HTR-8/SVneo (cell line): ENCODE data around the gene OSBPL5.

Experiments
- DNase-seq: peaks from one replicate; pipeline ENCODE4 v3.0.0; 2011; ENCODE audit warnings: low spot score, mixed read lengths; ENCODE audit not compliant: insufficient read length
- FAIRE-seq: peaks from 2 replicates; lab custom pipeline; 2011; peaks lifted over from hg19 to GRCh38; lab: Jason Lieb, UNC

Gene OSBPL5

DNA sequence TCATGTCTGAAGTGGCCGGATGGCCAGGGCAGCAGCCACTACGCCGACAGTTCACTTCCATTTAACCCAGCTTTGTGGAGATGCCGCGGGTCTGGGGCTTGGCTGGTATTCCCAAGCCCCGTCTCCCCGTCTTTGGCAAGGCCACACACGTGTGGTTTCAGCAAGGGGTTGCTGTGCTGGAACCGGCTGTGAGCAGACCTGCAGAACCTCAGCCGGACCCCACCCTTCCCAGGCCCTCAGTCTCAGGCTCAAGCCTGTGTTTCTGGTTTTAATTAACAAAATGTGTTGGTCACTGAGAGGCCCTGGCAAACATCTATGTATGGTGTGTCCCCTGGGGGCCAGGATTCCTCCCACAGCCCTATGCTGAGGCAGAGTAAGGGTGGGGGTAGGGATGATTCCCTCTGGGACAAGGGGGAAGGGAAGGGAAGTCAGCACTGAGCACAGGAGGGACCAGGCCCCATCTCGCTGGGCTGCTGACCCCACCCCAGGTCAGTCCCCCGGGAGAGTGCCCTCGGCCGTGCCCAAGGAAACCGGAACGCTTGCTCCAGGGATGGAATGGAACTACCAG lies 9.3 kb downstream of the OSBPL5 start:
- DNase-seq (no peak), FAIRE-seq (no peak)

DNA sequence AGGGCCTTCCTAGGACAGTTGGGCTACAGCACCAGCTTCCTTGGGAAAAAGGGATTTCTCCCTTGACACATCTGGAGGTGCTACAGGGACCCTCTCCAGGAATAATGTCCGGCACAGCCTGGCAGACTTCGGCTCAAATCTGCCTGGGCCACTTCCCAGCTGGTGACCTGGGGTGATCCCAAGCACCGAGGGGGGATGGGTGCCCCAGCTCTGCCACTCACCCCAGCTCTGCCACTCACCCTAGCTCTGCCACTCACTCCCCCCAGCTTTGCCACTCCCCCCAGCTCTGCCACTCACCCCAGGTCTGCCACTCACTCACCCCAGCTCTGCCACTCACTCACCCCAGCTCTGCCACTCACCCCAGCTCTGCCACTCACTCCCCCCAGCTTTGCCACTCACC lies 9.9 kb downstream of the OSBPL5 start:
- FAIRE-seq, result no peak
- no peak for DNase-seq

DNA sequence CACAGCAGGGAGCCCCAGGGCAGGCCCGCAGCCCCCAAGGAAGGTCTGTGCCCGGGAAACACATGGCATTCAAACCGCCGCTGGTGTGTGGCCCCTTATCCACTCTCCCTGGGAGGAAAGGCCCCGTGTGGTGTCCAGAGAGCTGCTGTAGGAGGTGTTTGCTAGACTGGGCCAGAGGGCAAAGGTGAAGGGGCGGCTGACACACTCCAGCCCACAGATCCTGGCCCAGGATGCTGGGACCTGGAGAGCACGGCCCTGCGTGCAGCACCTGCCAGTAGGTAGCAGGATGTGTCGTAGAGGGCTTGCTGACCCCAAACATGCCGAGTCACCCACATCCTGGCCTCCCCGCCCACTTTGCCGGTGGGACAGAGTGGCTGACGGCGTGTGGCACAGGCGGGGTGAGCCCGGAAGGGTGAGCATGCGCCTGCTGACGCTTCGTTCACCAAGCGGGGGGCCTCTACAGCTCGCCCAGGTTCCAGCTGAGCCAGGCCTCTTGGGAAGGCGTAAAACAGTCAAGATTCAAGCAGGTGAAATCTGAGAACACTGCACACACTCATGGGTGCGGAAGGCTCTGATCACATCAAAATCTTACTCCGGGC lies 11.0 kb downstream of the OSBPL5 start:
- no peak for DNase-seq
- FAIRE-seq, result no peak

DNA sequence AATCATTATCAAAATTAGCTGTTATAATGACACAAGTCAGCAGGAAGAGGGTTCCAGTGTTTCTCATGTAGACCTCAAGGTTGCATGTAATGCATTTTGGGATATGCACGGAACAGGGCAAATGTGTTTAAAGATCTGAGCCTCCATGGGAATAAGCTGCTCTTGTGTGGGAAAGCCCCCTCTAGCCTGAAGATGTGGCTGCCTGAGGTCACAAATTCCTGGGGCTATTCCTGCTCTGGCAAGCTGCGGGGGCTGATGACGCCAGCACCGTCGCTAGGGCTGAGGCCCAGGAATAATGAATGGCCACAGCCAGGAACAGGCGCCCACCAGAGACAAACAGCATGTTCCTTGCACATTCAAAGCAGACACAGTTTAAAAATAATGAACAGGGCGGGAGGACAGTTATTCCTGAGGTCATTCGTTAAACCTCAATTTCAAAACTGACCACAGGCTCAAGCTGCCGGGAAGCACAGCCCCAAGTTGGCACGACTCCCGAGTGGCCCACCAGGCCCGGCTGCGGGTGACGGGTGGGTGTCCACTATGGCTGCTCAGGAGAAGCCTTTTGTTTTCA lies 11.7 kb downstream of the OSBPL5 start:
- FAIRE-seq, result no peak

DNA sequence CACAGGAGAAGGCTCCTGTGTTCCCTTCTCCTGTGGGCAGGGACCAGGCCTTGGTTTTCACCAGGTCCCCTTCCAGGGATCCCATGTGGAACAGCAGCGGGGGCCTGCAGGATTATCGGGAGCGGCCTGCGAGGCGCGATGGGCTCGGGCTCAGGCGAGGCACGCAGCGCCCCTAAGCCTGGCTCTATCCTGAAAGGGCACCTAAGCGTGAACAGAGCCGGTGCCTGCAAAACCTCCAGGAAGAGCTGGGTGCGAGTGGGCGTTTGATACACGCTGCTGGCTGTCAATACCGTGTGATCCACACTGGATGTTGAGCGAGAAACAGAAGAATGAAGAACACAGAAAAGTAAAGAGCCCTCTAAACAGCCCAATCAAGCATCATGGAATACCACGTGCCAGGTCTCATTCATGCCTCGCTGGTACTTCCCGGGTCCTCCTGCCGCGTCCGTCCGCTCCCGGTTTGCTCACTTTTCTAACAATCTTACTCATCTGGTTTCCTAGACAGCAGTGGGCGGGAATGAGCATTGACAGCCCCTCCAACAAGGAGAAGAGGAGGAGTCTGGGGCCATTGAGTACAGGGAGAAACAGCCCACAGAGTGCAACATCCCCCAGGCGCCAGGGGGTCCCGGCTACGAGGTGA lies 12.5 kb downstream of the OSBPL5 start:
- DNase-seq (no peak), FAIRE-seq (no peak)

More for the DNA sequence above, 11.7 kb downstream of the OSBPL5 start:
- DNase-seq, result no peak

DNA sequence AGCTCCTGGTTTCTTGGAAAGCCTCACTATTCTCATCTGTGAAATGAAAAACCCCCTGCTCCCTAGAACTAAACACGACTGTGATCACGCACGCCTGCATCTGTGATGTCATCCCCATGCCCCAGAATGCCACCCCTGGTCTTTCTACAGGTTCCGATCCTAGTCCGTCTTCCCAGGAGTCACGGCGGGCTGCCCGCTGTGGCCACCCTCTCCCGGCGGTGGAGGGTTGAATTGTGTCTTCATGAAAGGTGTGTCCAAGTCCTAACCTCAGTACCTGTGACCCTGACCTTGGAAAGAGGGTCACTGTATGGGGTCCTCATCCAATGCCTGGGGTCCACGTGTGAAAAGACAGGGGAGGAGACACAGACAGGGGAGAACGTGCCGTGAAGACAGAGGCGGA lies 14.4 kb downstream of the OSBPL5 start:
- DNase-seq, result no peak
- FAIRE-seq, result no peak

DNA sequence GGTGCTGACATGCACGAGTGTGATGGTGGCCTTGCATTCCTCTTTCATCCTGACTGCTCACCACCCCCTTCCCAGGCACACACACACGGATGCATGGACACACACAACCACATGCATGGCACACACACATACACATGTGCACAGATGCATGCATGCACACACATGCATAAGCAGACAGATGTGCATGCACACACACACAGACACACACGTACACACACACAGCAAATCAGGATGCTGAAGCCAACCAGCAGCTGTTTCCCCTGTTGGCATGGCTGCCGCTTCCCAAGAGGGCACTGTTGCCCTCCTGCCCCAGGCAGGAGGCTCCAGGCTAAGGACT lies 15.3 kb downstream of the OSBPL5 start:
- FAIRE-seq, result peak; percentile 88
- no peak for DNase-seq

DNA sequence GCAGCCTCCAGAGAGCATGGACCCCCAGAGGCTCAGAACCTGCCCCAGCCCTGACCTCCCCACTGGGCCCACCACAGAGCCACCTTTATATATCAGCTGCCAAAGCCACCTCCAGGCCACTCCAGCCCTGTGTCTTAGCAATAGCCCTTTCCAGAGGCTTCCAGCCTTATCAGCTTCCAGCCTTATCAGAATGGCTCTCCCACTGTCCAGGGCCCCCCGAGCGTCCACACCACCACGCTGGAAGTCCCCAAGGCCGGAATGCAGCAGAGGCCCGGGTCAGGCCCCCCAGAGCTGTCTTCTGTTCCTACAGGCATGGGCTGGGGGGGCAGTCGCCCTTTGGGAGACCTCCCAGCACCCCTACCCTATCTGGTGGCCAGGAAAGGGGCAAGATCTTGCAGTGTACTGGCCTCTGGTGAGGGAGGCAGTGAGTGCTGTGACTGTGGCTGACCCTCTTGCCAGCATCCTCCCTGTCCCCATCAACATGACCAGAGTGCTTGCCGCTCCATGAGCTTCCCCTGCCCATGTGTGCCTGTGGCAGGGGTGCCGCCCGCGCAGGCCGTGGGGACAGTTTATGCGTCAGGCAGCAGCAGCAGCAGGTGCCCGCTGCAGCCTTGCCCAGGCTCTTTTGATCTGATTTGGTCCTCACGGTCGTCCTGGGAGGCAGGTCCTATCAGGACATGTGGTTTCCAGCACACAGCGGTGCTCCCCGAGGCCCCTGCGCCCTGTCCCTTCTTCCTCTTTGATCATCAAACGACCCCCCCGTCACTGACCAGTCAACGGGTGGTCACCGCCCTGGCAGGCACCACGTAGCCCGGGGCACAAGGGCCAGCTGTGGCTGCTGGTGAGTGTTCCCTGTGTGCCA lies 15.9 kb downstream of the OSBPL5 start:
- DNase-seq (no peak), FAIRE-seq (no peak)

DNA sequence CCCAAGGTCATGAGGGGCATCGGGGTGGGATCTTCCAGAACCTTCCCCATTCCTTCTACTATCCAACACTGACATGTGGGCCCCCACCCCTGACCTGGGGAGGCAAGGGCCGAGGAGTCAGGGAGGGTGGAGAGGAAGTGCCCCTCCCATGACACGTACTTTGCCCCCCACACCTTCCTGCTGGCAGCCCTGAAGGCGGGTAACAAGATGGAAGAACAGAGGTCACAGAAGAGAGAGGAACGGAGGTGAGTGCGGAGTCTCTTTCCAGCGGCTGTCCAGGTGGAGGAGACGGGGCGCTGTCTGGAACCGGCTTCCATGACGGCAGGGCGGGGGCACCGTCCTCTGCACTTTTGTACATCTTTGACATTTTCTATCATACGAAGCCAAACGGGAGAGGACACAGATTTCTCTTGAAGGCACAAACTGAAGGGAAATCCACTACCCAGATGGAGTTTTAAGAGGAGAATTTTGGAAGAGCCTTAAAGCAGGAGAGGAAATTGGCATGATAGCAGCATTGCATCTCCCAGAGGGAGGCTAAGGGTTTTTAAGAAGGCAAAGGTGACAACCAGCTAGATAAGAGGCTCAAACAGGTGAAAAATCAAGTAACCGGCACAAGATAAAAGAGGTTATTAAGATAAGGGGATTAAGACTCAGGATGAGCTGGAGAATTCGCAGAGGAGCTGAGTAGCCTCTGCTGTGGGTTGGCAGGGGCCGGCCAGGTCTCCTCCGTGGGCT lies 16.7 kb downstream of the OSBPL5 start:
- FAIRE-seq, result no peak
- DNase-seq, result no peak

DNA sequence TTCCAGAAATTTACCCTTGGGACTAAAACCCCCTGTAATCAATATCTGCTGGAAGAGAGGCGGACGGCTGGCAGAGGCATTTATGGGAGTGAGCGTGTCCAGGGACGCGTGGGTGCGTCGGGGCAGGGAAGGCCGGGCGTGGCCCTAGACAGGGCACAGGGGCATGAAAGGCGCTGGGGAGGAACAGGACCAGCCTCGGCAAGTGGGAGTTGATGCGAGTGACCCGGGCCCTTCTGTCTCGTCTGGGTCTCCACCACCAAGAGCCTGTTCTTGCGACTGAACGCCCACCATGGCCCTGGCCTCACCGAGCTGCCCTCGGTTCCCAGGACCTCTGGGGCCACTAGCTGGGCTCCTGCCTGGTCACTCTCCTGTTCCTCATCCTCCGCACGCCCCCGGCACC lies 17.5 kb downstream of the OSBPL5 start:
- DNase-seq (no peak), FAIRE-seq (no peak)

DNA sequence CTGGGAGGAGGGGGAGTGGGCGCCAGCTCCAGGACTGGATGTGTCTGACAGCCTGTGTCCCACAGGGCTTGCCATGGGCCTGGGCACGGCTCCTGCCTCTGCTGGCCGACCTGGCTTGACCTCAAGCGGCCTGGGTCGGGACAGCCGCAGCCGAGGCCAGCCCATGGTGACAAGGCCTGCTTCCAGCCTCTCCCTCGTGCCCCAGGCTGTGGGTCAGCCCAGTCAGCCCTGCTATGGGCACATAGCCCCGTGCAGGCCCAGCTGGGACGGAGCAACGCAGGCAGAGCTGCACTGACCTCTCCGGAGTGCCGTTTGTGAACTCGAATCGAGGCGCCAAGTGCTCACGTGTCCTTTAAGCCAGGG lies 17.9 kb downstream of the OSBPL5 start:
- peak; percentile 63 for FAIRE-seq
- no peak for DNase-seq

DNA sequence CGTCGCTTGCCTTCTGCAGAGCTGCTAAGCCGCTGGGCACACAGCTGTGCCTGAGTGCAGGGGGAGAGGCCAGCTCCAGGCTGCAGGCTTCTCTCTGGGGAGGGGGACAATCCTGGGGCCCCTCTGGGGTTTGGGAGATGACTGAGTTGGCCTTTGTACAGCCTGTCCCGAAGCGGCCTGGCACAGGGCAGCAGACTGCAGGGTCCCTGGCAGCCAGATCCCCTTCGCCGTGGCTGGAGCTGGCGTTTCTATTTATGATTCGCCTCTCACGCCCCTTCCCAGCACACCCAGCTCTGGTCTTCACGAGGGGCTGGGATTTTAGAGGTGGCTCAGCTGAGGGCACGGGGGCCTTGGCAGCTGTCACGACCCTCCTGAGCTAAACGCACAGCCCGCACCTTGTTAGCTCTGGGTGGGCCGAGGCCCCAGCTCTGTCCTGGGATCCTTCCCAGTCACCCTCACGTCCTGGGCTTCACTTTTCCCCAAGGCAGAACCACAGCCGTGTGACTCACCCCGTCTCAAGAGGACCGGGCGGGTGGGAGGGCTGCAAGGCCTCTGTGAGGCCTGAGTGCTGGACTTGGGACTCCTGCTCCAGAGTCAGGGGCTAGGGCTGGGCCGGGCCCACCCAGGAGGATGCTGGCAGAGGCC lies 18.4 kb downstream of the OSBPL5 start:
- FAIRE-seq, result no peak
- DNase-seq, result peak; percentile 69

DNA sequence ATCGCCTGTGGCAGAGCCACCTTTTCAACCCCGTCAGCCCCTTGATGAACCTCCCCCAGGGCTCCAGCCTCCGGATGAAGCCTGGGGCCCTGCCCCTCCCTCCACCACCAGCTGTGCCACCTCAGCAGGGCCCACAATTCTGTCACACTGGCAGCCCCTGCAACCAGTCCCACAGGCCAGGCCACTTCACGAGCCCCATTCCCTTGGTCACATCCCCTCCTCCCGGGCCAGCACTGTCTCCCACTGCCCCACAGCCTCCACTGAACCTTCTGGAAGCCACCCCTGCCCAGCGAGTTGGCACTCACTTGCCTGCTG lies 19.9 kb downstream of the OSBPL5 start:
- DNase-seq, result no peak
- FAIRE-seq, result no peak

DNA sequence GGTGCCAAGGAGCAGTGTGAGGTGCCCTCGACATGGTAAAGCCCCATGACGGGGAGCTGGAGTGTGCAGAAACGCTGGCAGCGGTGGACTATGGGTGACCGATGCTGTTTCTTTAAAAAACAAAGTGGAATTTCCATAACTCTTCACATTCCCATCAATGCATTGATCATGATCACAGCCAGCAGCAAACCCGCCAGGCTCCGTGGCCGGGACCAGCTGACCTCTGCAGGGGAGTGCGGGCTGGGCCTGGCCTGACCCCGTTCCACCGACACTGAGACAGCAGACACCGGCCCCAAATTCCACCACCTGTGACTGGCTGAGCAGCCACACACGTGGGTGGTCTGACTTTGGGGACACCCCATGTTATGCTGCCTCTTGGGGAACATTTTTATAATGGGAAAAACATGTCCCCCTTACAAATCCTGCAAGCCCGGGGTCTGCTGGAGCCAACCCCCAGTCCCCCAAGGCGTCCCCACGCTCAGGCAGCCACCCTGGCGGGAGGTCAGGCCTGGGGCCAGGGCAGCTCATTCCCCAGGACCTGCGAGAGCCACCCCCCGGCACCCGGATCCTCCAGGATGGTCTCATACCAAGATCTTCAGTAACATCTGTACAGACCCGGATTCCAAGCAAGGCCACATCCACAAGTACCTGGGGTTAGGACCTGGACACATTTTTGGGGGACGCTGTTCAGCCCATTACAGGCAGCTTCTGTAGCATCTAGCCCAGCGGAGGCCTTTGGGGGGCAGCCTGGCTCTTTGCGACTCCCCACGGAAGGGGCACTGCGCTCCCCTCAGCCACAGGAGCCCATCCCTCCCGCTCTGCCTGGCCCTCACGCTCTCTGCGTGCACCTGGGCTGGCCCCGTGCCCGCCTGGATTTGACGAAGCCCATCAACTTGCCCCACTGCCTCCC lies 20.6 kb downstream of the OSBPL5 start:
- no peak for FAIRE-seq
- no peak for DNase-seq

DNA sequence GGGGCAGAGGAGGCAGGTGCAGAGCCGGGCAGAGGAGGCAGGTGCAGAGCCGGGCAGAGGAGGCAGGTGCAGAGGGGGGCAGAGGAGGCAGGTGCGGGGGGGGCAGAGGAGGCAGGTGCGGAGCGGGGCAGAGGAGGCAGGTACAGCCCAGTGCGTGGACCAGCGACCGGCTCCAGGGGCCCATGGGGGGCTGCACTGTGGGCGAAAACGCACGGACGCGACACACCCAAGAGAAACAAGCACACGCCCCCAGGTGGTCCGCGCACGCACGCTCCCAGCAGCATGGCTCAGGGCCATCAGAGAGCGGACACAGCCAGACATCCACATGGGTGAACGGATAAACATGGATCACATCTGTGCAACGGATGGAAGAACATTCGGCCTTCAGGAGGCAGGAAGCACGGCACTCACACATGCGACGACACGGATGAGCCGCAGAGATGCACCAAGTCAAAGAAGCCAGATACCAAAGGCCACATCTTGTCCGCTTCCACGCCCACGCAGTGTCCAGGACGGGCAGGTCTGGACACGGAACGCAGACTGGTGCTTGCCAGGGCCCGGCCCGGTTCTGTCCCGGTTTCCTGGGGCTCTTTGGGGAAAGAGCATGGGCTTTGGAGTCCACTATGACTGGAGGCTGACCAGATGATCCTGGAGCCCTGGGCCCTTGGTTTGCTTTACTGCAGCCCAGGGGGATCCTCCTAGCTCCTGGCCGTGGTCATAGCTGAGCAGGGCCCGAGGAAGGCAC lies 21.8 kb downstream of the OSBPL5 start:
- peak; percentile 59 for FAIRE-seq

DNA sequence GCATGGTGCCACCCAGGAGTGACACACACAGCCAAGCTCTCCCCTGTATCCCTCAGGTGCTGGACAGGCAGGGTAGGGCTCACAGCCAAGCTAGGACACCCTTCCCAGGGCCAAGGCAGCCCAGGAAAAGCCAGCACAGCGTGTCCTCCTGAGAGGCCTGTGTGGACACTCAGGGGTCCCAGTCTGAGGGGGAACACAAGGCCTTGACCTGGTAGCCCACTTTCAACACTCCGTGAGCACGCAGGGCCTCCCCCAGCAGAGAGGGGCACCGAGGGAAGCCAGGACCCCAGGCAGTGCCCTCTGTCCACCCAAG lies 24.9 kb downstream of the OSBPL5 start:
- no peak for DNase-seq
- no peak for FAIRE-seq

More for the DNA sequence above, 21.8 kb downstream of the OSBPL5 start:
- no peak for DNase-seq

DNA sequence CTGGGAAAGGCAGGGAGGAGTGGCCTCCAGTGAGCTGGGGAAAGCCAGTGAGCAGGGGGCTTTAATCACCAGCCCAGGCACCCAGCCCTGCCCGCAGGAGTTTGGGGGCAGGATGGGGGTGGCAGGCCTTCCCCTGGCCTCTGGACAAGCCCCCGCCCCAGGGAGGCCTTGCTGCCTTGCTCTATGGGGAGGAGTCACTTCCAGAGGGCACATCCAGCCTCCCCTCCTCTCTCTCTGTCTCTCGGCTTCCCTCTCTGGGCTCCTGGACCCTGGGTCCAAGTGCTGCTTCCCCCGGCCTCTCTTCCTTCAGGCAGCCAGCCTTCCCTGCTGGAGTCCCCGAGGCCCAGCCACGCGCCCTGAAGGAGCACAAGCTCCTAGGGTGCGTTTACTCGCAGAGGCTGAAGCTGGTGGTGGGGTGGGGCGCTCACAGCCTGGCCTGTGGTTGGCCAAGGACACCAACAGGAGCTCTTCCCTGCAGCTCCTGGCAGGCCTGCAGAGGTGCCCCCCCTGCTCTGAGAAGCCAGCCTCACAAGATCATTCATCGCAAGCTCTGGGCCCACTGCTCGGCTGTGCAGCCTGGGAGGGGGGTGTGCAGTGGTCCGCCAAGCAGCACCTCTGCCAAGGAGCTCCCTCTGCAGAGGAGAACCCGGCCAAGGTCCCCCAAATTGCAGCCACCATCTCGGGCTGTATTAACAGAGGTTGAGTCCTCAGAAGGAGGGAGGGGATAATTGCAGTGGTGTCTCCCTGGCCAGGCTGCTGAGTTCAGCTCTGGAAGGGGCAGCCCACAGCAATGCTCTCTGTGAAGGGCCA lies 25.4 kb downstream of the OSBPL5 start:
- no peak for FAIRE-seq
- DNase-seq, result no peak

DNA sequence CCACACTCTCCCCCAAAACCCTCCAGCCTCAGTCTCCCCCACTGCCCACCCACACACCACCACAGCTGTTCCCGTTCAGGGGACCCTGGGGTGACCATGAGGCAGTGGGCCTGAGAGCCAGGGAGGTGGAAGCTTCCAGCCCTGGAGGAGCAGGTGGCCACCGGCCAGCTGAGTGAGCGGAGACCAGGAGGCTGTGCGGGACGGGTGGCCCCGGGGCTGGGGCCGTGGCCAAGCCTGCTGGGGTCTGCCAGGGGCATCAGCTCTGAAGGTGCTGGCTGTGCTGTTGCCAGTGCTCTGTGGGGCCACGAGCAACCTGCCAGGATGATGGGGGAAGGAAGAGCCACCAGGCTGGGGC lies 26.0 kb downstream of the OSBPL5 start:
- no peak for FAIRE-seq

More for the DNA sequence above, 26.0 kb downstream of the OSBPL5 start:
- no peak for DNase-seq
